GM03348 (cell line): ENCODE results near the gene YBX2.

ENCODE experiments used
- DNase-seq: peaks from one replicate; pipeline ENCODE4 v3.0.0; 2012; ENCODE audit warnings: low spot score

Gene YBX2

GRCh38 chr17:7243453-7243729 is 51.0 kb downstream of the YBX2 start:
- DNase-seq, result no peak

GRCh38 chr17:7242717-7243452 is 51.6 kb downstream of the YBX2 start:
- peak; percentile 92 for DNase-seq

GRCh38 chr17:7241783-7242716 is 52.4 kb downstream of the YBX2 start, which contains the start of gene GABARAP:
GABARAP (minus strand) TSS chr17:7242449; CDS start chr17:7242330, 119 bp downstream.
- peak; percentile 92 for DNase-seq

GRCh38 chr17:7241090-7241733 is 53.2 kb downstream of the YBX2 start:
- no peak for DNase-seq

GRCh38 chr17:7240375-7240774 is 54.1 kb downstream of the YBX2 start:
- DNase-seq, result no peak

- peak; percentile 99 for DNase-seq
Observed at GRCh38 chr17:7239091-7240027, 55.1 kb downstream of the YBX2 start, which contains the start of gene PHF23. PHF23 (minus strand) TSS chr17:7239457; CDS start chr17:7239279, 178 bp downstream.

- peak; percentile 50 for DNase-seq
Observed at GRCh38 chr17:7238420-7239090, 55.9 kb downstream of the YBX2 start.
